BJ (cell line): ENCODE measurements around the gene TFE3. TPM values are rescaled to one million over a fixed set of nuclear protein-coding genes. Genes with fewer than 3 reads are reported as not detected.

Source experiments
- CTCF ChIA-PET: fragments of 350-600 bp; formaldehyde crosslinking; extraction: SDS; loops from one replicate; lab custom pipeline; 2021; ENCODE audit warnings: antibody characterized with exemption, inconsistent platforms; lab: Yijun Ruan, JAX
- POLR2A ChIA-PET: fragments of 300-600 bp; sonication (Branson Sonifier 250); formaldehyde crosslinking; extraction: SDS; loops from one replicate; lab custom pipeline; 2021; ENCODE audit warnings: antibody characterized with exemption; lab: Charles Lee
- DNase-seq: peaks from one replicate; pipeline ENCODE4 v3.0.0-alpha.2; 2011; ENCODE audit warnings: low read depth
- H3K27me3 ChIP-seq: 2 replicates; pipeline ENCODE4 v1.6.0; 2011; ENCODE audit warnings: low read length; ENCODE audit not compliant: control insufficient read depth, insufficient read depth
- H3K36me3 ChIP-seq: 2 replicates; pipeline ENCODE4 v1.5.1; 2011; ENCODE audit warnings: low read length; ENCODE audit not compliant: control insufficient read depth, insufficient read depth
- H3K4me3 ChIP-seq: 2 replicates; pipeline ENCODE4 v1.5.1; 2011; ENCODE audit warnings: low read depth, mild to moderate bottlenecking, control low read depth, low read length
- polyA plus RNA-seq: library from polyadenylated mRNA; depleted of rRNA; stranded (reverse); fragments of >200 nt; gene quantifications from 2 replicates; pipeline ENCODE4 v1.2.3, GENCODE V29; 2011
- TF ChIP-seq, protein P1 (sequence below): IDR thresholded peaks from 2 replicates; pipeline ENCODE4 v1.5.1; 2011; ENCODE audit warnings: low read depth, mild to moderate bottlenecking, control low read depth, inconsistent platforms, low read length, moderate library complexity; ENCODE audit not compliant: insufficient read depth

The TFE3 gene
- polyA plus RNA-seq, 1 experiment = 26.4 TPM

DNA sequence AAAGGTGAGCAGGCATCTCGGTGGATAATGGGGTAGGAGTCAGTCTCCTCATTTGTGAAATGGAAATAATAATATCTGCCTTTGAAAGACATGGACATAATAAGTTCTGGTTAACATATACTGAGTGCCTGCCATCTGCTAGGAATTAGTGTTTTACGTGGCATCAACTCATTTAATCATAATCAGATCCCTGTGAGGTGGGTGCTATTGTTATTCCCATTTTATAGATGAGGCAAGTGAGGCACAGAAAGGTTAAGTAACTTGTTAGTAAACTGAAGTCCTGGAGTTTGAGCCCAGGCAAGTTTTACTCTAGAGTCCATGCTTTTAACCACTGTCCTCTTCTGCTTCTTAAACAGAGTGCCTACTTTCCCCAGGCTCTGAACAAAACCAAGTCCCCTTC is 23.1 kb upstream of the TFE3 start:
- ChIA-PET CTCF (no interaction called here), POLR2A (no interaction called here)
- H3K36me3 ChIP-seq = no peaks in the 10 kb centered on the region
- H3K4me3 ChIP-seq = no peak overlapping the region
- DNase-seq = no peak
- TF ChIP-seq, protein P1, sequence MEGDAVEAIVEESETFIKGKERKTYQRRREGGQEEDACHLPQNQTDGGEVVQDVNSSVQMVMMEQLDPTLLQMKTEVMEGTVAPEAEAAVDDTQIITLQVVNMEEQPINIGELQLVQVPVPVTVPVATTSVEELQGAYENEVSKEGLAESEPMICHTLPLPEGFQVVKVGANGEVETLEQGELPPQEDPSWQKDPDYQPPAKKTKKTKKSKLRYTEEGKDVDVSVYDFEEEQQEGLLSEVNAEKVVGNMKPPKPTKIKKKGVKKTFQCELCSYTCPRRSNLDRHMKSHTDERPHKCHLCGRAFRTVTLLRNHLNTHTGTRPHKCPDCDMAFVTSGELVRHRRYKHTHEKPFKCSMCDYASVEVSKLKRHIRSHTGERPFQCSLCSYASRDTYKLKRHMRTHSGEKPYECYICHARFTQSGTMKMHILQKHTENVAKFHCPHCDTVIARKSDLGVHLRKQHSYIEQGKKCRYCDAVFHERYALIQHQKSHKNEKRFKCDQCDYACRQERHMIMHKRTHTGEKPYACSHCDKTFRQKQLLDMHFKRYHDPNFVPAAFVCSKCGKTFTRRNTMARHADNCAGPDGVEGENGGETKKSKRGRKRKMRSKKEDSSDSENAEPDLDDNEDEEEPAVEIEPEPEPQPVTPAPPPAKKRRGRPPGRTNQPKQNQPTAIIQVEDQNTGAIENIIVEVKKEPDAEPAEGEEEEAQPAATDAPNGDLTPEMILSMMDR = no peak
- H3K27me3 ChIP-seq = no peaks in the 10 kb centered on the region

DNA sequence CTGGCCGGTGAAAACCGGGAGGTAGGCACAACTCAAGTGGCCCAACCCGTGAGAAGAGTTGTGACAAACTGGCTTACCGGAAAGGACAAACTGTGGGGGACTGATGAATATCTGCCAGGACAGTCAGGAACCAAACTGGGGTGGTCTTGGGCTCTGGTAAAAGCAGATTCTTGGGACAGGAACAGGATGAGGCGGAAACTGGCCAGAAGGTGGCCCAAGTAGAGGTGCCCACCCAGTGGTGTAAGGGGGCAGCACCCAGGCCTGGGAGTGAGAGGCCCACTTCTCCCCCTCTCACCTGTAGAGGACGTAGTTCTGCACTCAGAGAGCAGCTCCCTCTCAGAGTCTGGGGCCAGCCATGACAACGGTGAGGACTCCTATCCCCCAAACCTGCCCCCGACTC is 21.6 kb upstream of the TFE3 start:
- TF ChIP-seq, protein P1 = no peak
- no peak for DNase-seq
- POLR2A ChIA-PET = no interaction called here

DNA sequence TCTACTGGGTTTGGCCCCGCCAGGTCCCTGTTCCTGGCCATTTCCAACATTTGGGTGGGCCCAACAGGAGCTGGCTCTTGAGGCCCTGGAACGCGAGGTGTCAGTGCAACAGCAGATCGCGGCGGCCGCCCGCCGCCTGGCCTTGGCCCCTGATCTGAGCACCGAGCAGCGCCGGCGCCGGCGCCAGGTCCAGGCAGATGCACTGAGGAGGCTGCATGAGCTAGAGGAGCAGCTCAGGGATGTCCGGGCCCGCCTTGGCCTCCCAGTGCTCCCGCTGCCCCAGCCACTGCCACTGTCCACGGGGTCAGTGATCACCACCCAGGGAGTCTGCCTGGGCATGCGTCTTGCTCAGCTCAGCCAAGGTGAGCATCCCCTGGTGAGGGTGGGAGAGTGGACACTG is 21.1 kb upstream of the TFE3 start:
- H3K4me3 ChIP-seq = no peak overlapping the region
- H3K27me3 ChIP-seq = no peaks in the 10 kb centered on the region
- TF ChIP-seq, protein P1 = no peak
- CTCF ChIA-PET = no interaction called here
- POLR2A ChIA-PET = no interaction called here
- H3K36me3 ChIP-seq = no peaks in the 10 kb centered on the region
- DNase-seq = no peak

More for the DNA sequence above, 21.6 kb upstream of the TFE3 start:
- H3K4me3 ChIP-seq = no peak overlapping the region
- H3K36me3 ChIP-seq = no peaks in the 10 kb centered on the region
- CTCF ChIA-PET = no interaction called here
- H3K27me3 ChIP-seq = no peaks in the 10 kb centered on the region

DNA sequence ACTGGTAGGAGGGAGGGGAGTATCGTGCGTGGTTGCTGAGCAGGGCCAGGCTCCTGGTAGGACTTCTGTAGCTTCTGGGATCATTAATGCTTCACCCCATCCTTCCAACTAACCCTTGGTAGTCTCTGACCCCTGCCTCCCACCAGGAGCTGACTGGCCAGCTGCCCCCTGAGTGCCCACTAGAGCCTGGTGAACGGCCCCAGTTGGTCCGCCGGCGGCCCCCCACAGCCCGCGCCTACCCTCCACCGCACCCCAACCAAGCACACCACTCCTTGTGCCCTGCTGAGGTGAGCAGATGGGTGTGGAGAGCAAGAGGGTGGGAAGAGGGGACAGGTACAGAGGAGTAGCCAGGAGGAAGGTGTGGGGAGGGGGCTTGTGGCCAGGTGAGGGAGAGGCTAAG is 20.6 kb upstream of the TFE3 start:
- POLR2A ChIA-PET = no interaction called here
- Histone ChIP-seq H3K36me3 (no peaks in the 10 kb centered on the region), H3K27me3 (no peaks in the 10 kb centered on the region), H3K4me3 (no peak overlapping the region)
- no peak for DNase-seq
- TF ChIP-seq, protein P1 = no peak
- CTCF ChIA-PET = no interaction called here

DNA sequence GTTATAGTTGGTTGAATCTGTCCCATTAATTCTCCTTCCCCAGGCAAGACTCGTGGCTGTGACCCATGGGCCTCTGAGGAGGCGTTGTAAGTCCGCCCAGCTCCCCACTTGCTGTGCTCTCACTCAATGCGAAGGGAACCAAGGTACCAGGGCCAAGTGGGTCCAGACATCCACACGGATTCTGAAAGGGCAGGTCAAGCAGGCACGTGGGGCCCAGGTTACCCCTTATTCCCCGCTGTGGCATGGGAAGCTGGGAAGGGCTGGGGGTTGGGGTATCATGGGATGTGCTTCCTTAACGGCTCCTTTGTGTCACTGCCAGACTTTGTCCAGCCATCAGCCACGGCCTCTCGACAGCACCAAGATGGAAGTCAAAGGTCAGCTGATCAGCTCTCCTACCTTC is 18.8 kb upstream of the TFE3 start:
- Histone ChIP-seq H3K27me3 (no peaks in the 10 kb centered on the region), H3K36me3 (no peaks in the 10 kb centered on the region), H3K4me3 (no peak overlapping the region)
- DNase-seq = no peak
- TF ChIP-seq, protein P1 = no peak
- CTCF ChIA-PET = interaction anchor here (0.7 to 1.5 kb wide), 2 partner anchors 8 to 1571 kb away, joined by 3 read pairs; no protein-coding TSS in a partner anchor
- POLR2A ChIA-PET = no interaction called here
